ENCODE measurements around the gene ABCA13. TPM values are rescaled to one million over a fixed set of nuclear protein-coding genes. Genes with fewer than 3 reads are reported as not detected.

The ABCA13 gene
- total and polyA plus RNA-seq, 2 donors (not counting 3 experiments of a cell fraction or from before 2014, with no cell fraction given): 0.01 to 0.11 TPM

- Histone ChIP-seq H3K27ac (ENCODE audit: insufficient read depth, low read depth, low read length) (no peak overlapping the region), H3K79me2 (ENCODE audit: control insufficient read depth, insufficient read depth, low read length) (no peaks in the 10 kb centered on the region), H3K4me1 (ENCODE audit: control insufficient read depth, extremely low read depth, insufficient read depth, low read length) (no peaks in the 10 kb centered on the region), H3K4me2 (ENCODE audit: insufficient read depth, low read length) (no peak overlapping the region), H3K4me3 (replicated peaks in 1 of 3; ENCODE audit: insufficient read depth in 1 of 3, low read depth in 1 of 3, low read length in 3 of 3) (no peak overlapping the region), H3K27me3 (ENCODE audit: control insufficient read depth in 2 of 2, insufficient read depth in 2 of 2, low read length in 2 of 2) (no peaks in the 10 kb centered on the region), H2AFZ (ENCODE audit: low read depth, low read length) (no peak overlapping the region), H3K9ac (replicated peaks; ENCODE audit: extremely low read depth, insufficient read depth, low read length) (no peak overlapping the region), H4K20me1 (replicated peaks; ENCODE audit: control insufficient read depth, extremely low read depth, insufficient read depth, low read length) (no peaks in the 10 kb centered on the region), H3K36me3 (ENCODE audit: control insufficient read depth in 2 of 2, extremely low read depth in 1 of 2, insufficient read depth in 2 of 2, low read length in 2 of 2) (no peaks in the 10 kb centered on the region), H3K9me3 (replicated peaks; ENCODE audit: control insufficient read depth, insufficient read depth, low read length) (peaks cover 3% of the 10 kb centered on the region), H3K9me1 (replicated peaks; ENCODE audit: control insufficient read depth, extremely low read depth, insufficient read depth, low read length) (no peaks in the 10 kb centered on the region)
- intact Hi-C loops (cut with micrococcal nuclease): no loop called here
- POLR2A ChIA-PET: no interaction called here
- BruUV-seq (replicated peaks): no TSS peak
- TF ChIP-seq FOS (IDR thresholded peaks at IDR 0.05; ENCODE audit: borderline replicate concordance, insufficient read depth, low read length) (no peak), POLR2AphosphoS5 (IDR thresholded peaks at IDR 0.05; ENCODE audit: insufficient read depth, low read depth, low read length) (no peak), JUN (IDR thresholded peaks at IDR 0.05; ENCODE audit: borderline replicate concordance, insufficient read depth, insufficient read length, low read depth) (no peak), MAX (IDR thresholded peaks at IDR 0.05; ENCODE audit: insufficient read depth, insufficient read length) (no peak), CTCF (IDR thresholded peaks at IDR 0.05; ENCODE audit: extremely low read depth in 1 of 2, insufficient read depth in 1 of 2, low read depth in 1 of 2, low read length in 2 of 2) (no peak), GATA2 (IDR thresholded peaks at IDR 0.05; ENCODE audit: insufficient read depth, insufficient read length, low read depth, low read length) (no peak), POLR2A (IDR thresholded peaks at IDR 0.05; ENCODE audit: low read depth, low read length) (no peak)
- CTCF ChIA-PET: no interaction called here
- DNase-seq (ENCODE audit: low read depth, low spot score): no peak
- FAIRE-seq: no peak
- dilution Hi-C loops (cut with MboI; ENCODE audit: extremely low pct_ligation_motif_present, low sequenced_read_pairs): no loop called here
These were observed 494.3 kb downstream of the ABCA13 start for GRCh38 chr7:48665353-48666135.
